VCaP (cell line): ENCODE measurements around the gene CD81.

Experiments used
- H3K27ac ChIP-seq: fragments of 450-650 bp; 2 replicates; pipeline ENCODE4 v1.5.1; 2017
- TF ChIP-seq, protein P1 (sequence below): fragments of 450-650 bp; conservative IDR thresholded peaks from 2 replicates; pipeline ENCODE4 v1.5.1; 2017; ENCODE audit warnings: mild to moderate bottlenecking, moderate library complexity

CD81 gene

DNA sequence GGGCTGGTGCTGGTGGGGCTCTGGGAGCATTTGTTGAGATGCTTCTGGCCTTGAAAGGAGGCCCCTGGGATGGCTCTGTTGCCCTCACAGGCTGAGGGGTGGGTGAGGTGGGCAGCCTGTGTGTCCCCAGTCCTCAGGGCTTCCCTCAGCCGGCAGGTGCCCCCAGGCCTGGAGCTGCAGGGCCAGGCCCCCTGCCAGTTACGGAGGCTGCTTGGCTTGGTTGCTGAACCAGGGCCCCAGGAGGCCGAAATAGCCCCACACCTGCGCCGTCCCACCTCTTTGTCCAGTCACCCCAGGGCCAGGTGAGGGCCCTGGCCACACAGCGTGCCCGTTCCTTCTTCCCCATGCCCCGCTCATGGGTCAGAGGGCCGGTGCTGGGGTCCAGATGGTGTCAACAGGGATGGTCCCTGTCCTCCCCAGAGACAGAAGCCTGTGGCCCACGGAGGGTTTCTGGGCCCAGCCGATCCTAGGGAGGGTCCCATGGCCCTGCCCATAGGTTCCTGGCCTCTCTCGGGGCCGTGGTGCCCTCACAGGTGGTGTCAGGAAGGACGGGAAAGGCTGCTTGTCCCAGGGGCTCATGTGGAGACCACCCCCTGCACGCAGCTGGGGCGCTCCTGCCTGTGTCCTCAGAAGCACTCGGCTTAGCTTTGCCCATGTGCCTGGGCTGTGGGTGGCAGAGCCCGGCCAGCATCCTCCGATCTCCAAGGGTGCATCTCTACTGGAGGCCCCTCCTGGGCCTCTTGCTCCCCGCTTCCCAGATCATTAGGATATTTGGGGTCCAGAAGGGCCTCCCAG lies 14.3 kb downstream of the CD81 start:
- no peak overlapping the region for H3K27ac ChIP-seq
- TF ChIP-seq, protein P1, sequence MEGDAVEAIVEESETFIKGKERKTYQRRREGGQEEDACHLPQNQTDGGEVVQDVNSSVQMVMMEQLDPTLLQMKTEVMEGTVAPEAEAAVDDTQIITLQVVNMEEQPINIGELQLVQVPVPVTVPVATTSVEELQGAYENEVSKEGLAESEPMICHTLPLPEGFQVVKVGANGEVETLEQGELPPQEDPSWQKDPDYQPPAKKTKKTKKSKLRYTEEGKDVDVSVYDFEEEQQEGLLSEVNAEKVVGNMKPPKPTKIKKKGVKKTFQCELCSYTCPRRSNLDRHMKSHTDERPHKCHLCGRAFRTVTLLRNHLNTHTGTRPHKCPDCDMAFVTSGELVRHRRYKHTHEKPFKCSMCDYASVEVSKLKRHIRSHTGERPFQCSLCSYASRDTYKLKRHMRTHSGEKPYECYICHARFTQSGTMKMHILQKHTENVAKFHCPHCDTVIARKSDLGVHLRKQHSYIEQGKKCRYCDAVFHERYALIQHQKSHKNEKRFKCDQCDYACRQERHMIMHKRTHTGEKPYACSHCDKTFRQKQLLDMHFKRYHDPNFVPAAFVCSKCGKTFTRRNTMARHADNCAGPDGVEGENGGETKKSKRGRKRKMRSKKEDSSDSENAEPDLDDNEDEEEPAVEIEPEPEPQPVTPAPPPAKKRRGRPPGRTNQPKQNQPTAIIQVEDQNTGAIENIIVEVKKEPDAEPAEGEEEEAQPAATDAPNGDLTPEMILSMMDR: no peak

DNA sequence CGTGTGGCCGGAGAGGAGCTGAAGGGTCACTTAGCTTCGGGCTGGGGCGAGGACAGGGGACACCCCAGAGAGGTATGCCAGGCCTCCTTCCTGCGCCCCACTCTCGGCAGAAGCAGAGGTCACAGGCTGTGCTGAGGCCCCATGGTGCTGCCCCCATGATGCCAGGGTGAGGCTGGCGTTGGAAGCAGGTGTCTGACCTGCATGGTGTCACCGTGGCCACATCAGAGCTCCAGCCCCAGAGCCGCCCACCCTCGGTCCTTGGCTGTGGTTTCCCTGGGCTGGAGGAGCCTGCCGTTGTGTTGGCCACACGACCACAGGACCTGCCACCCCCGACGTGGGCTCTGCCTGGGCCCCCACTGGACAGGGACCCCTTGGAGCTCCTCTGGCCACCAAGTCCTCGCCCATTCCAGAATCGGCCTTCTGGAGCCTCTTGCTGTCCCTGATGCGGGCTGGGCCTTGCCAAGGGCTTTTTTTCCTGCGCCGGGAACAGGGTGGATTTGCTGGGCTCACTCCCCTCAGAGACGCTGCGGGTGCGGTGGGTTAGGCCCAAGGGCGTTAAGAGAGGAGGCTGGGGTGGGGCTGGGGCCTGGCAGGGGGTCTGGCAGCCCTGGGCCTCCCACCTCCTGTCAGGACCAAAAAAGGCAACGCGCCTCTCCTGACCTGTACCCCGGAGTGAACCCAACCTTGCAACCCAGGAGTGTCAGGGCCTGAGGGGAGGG lies 15.3 kb downstream of the CD81 start:
- TF ChIP-seq, protein P1: no peak

DNA sequence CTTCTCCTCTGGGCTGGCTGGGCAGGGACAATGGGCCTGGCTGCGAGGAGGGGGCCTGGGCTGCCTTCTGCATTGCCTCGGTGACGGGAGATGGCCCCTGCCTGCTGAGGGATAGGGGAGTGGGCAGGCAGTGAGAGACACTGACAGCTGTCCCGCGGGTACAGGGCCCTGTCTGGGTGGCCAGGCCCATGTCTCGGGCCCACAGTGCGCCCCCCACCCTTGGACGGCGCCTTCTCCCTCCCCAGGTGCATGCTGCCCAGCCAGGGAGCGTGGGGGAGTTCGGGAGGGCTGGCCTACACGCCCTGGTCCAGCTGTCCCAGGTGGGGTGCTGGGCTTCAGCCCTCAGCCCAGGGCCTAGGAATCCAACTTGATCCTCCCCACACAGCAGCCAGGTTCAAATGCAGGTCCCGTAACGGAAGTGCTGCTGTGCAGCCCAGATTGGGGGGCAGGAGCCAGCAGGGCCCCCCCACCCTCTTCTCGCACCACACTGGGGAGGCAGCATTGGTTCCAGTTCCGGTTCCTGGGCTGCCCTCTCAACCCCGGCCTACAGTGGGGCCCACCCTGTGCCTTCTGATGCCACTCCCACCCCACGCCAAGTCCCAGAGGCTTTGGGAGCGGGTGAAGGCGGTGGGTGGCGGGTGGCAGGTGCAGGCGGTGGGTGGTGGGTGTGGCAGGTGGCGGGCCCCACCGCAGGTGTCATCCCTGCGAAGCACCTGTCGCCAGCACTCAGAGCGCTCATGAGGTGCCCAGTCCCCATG lies 16.2 kb downstream of the CD81 start:
- no peak overlapping the region for H3K27ac ChIP-seq

More for the DNA sequence above, 15.3 kb downstream of the CD81 start:
- H3K27ac ChIP-seq: no peak overlapping the region

DNA sequence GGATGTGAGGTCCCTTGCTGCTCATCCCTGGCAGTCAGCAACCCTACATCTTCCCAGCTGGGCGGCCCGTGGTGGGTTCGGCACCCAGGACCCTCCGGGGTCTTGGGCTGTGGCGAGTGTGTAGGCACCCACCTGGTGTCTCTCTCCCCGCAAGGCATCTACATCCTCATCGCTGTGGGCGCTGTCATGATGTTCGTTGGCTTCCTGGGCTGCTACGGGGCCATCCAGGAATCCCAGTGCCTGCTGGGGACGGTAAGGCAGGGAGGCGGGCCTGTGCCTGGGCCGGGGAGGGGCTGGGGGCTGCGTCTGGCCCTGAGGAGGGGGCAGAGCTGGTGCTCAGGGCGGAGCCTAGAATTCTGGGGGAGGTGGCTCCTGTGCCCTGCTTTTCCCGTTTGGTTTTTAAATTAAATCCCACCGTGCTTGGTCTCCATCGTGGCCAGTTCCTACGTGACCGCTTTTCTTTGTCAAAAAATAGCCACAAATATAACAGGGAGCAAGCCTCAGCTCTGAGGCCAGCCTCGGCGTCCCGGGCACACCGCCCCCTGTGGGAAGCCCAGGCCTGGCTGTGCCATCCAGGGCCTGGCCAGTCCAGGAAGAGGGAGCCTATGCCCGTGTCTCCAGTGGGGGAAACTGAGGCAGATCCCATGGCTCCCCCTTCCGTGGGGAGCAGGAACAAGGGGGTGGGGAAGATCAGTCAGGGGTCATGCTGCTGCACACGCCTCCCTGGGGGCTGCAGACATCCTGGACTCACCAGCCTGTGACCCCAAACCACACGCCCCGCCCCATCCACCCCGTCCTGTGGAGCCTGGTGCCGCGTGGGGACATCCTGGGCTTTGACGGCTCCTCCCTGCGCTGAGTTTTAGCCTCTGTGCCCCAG lies 17.1 kb downstream of the CD81 start:
- no peak overlapping the region for H3K27ac ChIP-seq
- TF ChIP-seq, protein P1: no peak

More for the DNA sequence above, 16.2 kb downstream of the CD81 start:
- TF ChIP-seq, protein P1: no peak

DNA sequence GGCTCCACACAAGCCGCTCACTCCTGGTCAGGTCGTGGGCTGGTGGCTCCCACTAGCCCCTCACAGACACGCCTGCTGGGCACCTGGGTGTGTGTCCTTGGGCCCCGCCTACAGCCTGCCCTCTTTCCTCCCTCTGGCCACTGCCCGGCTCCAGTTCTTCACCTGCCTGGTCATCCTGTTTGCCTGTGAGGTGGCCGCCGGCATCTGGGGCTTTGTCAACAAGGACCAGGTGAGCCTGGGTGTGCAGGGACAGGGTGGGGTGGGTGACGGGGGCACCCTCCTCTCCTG lies 17.7 kb downstream of the CD81 start:
- TF ChIP-seq, protein P1: no peak
- H3K27ac ChIP-seq: no peak overlapping the region

DNA sequence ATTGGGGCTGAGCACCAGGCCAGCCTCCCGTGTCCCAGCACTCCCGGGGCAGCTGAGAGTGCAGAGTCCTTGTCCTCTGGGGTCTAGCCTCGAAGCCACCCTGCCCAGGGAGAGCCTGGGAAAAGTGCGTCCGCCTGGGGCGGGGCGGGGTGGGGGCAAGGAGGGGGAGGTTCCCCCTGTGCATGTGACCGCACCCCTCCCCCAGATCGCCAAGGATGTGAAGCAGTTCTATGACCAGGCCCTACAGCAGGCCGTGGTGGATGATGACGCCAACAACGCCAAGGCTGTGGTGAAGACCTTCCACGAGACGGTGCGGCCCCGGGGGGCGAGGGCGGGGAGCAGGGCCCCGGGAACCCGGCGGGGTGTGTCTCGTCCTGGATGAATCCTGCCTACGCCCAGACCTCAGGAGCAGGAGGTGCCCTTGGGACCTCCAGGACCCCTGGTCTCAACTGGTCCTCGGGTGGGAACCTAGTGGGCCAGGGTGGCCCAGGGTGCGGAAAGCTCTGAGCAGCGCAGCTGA lies 18.2 kb downstream of the CD81 start:
- no peak overlapping the region for H3K27ac ChIP-seq
- TF ChIP-seq, protein P1: no peak
